Measurements from ENCODE around the gene SYT1.

Gene SYT1

GRCh38 chr12:79236920-79237319, 372.3 kb downstream of the SYT1 start:
- DNase-seq, result no peak

GRCh38 chr12:79238246-79238645, 373.7 kb downstream of the SYT1 start:
- DNase-seq, result no peak

GRCh38 chr12:79247494-79247893, 382.9 kb downstream of the SYT1 start:
- DNase-seq, result no peak

DNA sequence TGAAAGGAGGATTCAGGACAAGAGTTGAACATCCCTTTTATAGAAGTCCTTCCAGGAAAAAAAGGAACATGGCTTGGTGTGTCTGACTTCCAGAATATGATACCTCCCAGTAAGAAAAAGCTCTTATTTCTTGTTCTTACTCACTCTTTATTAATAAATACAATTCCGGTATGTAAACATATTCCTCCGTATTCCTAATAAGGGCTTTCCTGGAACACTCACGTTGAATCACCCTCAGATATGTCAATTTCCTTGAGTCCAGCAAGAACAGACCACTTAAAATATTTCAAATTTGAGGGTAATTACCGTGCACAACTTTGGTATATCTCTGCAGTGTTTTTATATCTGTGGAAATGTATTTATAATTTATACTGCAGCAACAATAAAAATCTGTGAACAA, 385.6 kb downstream of the SYT1 start:
- DNase-seq, result no peak

GRCh38 chr12:79250960-79251755, 386.6 kb downstream of the SYT1 start:
- DNase-seq, result no peak

DNA sequence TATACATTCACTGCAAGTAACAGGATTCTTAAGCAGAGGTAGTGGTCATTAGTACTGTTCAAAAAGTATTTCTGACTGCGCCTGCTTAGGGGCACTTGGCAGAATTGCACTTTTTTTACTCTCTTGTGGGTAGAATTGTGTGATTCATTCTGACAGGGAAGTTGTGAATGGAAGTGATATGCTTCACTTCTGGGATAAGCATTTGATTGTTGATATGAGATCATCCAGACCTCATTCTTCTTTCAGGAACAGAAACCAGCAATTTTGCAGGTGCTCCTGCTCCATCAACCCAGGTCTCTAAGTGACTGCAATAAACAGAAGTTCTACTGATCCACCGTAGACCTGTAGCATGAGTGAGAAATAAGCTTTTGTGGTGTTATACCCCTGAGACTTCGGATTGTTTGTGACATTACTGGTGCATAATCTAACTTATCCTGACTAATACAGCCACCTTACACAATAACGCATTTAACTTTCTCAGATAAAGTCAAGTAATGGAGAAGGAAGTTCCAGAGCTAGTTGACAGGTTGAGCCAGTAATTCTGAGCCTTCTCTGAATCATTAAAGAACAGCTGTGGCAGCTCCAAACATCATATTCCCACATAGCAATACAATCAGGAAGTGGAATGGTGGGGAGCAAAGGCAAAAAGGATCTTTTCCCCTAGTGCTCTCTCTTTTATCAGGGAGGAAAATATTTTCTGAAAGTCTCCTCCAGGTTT, 387.9 kb downstream of the SYT1 start:
- DNase-seq, result no peak

DNA sequence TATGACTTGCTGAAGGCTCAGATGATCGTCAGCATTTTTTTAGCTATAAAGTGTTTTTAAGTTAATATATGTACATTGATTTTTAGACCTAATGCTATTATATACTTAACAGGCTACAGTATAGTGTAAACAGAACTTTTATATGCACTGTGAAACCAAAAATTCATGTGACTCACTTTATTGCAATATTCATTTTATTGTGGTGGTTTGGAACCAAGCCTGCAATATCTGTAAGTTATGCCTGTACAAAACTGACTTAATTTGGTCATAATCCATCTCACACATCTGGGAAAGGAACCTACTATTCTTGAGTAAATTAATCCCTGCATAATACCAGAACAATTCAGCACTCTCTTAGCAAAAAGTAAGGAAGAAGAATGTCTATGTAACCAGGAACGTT, 390.7 kb downstream of the SYT1 start:
- DNase-seq, result no peak

- DNase-seq, result no peak
These were observed 396.3 kb downstream of the SYT1 start for GRCh38 chr12:79260923-79261322.

- no peak for DNase-seq
These were observed 398.4 kb downstream of the SYT1 start for GRCh38 chr12:79262938-79263337.

DNA sequence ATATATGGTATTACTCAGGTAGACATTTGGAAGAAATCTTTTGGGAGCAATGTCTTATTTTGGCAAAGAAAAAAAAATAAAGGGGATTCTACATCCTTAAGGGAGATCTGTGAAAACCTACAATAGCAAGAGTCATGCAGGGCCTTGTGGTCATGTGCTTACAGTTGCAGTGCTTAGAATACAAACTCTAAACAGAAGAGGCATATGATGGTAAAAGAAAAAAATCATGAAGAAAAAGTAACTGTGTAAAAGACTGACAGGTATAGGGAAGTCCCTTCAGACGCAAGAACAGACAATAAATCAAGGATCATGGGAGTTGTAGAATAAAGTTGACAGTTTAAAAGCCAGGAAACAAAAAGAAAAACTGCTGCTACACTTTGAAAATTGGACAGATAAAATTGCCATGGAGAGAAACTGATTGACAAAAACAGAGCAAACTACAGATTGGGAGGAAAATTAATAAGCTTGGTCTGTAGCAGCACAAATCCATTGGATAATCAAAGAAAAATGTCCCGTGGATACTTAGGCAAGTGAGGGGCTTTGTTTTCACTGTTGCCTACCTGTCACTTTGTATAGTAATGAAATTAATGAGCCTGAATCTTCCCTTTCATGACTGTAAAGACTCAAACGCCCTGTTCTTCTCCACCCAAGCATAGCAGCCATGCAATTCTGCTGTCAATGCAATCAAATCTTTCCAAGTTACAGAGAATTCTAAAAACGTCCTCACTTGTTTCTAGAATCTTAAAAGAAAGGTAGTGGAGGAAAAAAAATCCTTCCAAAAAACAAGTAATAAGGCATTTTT, 402.0 kb downstream of the SYT1 start:
- DNase-seq, result no peak

- DNase-seq, result no peak
These were observed 403.0 kb downstream of the SYT1 start for GRCh38 chr12:79267580-79267979.

DNA sequence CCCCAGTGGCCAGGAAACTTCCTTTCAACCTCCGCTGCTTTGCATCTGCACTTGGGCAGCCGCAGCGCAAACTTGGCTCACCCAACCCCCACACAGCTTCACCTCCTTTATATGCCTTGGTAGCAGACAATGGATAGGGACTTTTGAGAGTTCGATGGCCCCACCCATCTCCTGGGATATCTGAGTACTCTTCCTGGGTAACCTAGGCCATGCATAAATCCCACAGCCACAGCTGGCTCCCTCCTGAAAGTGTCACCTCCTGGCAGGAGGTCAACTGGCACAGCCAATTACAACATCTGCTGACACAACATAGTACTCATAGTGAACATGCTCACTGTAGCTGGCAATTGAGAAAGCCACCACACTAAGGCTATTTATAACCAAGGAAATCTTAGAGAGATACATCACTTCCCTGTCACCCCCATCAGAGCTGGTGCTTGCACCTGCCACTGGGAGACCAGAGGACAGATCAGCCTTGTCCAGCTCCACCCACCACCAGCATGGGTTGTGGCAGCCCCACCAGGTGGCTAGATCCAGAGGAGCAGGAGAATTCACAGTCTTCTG, 410.0 kb downstream of the SYT1 start:
- DNase-seq, result peak; percentile 67

GRCh38 chr12:79275631-79276030, 411.1 kb downstream of the SYT1 start:
- no peak for DNase-seq

DNA sequence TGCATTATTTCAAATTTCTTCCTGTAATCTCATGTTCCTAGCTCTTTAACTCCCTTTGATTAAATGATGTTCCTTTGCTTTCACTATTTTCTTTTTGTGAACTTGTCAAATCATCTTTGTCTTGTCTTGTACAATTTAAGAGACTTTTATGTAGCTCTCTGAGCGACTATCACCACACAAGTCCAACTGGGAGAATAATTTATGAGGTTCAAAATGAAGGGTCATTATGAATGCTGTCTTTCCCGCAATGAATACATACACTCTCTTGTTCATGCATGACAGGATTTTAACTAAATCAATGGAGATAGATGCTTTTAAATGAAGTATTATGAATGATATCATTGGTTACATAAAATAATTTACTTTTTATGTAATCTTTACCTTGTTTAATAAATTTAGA, 418.8 kb downstream of the SYT1 start:
- no peak for DNase-seq

DNA sequence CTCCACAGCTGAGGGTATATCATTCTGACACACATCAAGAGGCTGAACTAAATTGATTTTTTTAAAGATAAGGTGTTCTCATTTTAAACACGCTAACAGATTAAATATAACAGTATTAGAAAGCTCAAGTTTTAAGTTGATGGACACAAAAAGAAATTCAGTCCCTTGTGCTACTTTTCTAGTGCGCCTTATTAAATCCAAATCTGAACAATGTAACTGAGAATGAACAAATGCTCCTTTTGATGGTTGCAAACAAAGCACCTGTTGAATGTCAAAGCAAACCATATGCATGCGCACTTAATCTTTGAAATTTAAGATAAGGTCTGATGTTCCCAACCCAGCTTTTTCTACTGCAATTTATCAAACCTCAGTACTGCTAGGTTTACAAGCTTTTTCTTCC, 424.3 kb downstream of the SYT1 start:
- DNase-seq, result no peak

DNA sequence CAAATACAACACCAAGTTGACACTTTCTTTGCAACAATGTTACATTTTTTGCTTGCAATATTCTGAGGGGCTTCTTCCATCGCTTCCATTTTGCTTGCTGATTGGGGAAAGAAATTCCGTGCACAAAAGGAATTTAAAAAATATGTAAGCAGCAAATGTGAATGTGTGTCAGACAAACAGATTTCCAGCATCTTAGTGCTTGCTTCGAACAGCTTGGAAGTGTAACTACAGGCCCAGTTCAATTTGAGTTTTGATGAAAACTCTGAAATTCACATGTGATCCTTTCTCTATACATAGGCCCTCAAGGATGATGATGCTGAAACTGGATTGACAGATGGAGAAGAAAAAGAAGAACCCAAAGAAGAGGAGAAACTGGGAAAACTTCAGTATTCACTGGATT, 427.1 kb downstream of the SYT1 start:
- no peak for DNase-seq

DNA sequence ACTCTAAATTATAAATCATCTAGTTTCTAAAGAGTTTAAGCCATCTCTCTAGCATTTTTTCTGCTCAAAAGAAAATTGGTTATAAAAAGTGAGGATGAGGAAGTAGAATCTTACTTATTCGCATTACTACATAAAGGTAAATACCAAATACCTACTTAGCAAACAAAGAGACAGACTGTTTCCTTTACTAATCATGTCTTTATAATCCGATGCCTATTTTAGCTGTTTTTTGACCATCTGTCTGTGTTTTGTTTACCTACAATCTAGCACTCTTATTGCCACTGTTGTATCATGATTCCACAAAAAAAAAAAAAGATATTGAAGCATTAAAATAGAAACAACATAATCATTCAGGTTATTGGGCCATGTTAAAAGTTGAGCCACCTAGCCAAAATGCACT, 430.0 kb downstream of the SYT1 start:
- DNase-seq, result peak; percentile 16

DNA sequence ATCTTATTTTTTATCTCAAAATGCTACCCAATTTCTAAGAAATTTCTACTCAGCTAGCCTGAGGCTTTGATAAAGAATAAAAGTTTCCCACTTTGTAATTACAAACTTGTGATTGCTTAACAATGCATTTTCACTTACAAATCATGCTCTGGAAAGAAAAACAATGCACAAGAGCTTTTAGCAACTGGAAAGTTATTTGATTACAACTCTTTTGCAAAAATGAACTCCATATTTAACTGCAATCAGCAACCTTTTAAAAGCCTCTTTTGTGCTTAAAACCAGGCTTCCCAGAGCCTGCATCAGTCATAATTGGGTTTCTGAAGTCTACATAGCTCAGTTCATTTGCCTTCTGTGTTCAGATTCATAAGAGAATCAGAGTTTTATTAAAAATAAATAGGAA, 431.0 kb downstream of the SYT1 start:
- DNase-seq, result no peak

- DNase-seq, result no peak
These were observed 431.6 kb downstream of the SYT1 start for GRCh38 chr12:79296133-79296532.

DNA sequence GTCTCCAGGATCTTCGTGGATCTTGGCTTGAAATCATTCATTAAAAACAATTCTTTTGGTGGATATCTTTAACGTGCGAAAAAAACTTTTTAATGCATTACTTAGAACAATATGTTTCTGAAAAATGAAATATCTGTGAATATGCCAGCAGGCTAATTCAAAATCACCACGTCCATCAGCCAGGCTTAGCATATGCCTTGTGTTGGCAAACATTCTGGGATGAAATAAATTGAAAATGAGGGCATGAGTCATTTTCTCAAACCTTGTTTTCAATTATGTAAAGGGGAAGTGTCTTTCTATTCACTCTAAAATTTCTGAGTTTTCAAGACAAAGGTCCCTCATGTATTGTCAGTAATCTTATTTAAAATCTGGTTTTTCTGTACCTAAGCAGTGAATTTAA, 432.3 kb downstream of the SYT1 start:
- no peak for DNase-seq

DNA sequence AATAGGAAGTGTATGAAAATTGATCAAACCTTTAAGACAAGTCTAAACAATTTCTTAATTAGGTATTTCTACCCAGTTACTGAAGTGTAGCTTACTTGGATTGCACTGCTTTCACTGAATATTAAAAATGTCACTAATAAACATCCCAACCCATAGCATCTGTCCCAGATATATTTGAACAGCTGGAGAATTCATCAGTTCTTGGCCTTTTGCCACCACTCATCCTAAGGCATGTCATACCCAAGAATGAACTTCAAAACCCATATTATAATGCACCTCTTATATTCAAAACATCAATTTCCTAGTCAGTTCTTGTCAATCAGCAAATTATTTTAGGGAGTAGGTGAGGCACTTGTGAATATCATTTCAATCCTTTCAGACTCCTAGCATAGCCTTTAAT, 433.9 kb downstream of the SYT1 start:
- peak; percentile 60 for DNase-seq

DNA sequence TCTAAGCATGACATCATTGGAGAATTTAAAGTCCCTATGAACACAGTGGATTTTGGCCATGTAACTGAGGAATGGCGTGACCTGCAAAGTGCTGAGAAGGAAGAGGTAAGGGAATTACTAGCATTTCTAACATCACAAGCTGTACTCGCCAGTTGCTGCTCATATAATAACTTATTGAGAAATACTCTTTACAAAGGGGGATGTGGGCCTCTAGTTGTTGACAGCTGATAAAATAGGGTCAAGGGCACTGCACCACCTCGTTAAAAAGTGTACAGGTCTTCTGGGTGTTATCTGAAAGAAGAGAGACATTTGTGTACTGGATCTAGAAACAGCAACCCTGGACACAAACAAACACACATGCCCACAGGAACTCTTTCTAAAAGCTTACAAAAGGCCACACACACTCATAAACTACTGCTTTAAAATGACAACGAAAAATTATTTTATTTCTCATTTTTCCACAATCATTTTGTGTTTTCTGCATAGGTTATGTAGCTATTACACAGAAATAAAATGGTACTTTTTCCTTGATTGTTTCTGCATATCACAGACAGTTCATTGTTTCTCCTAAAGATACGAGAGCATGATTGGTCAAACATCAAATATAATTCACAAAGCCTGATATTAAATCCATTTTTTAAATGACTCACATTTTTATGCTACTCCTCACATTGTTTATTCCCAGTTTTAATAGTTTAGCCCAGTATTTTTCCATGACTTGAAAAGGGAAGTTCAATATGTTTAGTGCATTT, 435.0 kb downstream of the SYT1 start:
- no peak for DNase-seq

DNA sequence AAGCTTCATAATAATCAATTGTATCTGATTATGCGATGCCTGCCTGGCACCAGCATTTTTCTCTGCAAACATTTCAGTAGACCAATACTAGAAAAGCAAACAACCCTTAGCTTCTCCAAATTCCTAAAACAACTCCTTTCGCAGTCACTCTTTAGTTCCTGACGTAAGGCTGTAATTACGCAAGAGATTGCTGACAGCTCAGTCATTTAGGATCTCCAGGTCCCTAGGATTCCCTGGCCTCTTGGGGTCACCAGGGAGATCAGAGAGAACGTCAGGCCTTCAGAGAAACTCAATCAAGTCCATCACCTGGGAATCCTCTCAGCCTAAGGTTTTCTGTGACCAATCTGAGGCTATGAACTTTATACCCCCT, 435.6 kb downstream of the SYT1 start:
- DNase-seq, result peak; percentile 63
